ENCODE measurements around the gene FMO3.

DNA sequence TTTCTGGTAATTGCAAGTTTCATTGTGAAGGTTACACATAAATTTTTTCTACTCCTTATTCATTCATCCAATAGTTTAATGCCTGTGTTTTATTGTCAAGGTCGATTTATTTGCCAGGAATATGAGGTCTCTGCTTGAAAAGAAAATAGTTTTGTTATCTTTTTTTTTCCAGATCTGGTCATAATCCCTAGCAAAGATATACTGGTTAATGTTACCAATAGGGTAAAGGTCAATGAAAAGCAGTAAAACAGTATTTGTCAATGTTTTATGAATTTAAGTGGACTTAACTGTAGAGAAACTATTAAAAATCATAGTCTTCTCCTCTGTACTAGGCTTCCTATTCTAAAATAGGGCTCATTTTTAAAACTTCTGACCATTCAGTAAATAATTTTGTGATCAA is 8.1 kb upstream of the FMO3 start:
- no peak for TF ChIP-seq EZH2 (IDR thresholded peaks at IDR 0.05; ENCODE audit: borderline replicate concordance, insufficient read depth, low read length, poor library complexity, severe bottlenecking)
- no peak for TF ChIP-seq CTCF (IDR thresholded peaks at IDR 0.05; ENCODE audit: poor library complexity, severe bottlenecking)
